ENCODE measurements around the gene UBE2E2. TPM values are rescaled to one million over a fixed set of nuclear protein-coding genes. Genes with fewer than 3 reads are reported as not detected.

The UBE2E2 gene
- polyA plus RNA-seq, 3 donors: 43.0 to 56.8 (median 53.0) TPM

DNA sequence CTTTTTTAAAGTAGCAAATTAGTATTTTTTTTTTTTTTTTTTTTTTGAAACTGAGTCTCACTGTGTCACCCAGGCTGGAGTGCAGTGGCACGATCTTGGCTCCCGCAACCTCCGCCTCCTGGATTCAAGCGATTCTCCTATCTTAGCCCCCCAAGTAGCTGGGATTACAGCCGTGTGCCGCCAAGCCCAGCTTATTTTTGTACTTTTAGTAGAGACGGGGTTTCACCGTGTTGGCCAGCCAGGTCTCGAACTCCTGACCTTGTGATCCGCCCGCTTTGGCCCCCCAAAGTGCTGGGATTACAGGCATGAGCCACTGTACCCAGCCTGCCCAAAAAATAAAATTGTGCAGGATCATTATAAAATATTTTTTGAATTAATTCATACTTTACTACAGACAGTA is 330.5 kb downstream of the UBE2E2 start:
- no peak for DNase-seq (ENCODE audit: extremely low read depth in 1 of 11, low read depth in 9 of 11, low spot score in 4 of 11)

DNA sequence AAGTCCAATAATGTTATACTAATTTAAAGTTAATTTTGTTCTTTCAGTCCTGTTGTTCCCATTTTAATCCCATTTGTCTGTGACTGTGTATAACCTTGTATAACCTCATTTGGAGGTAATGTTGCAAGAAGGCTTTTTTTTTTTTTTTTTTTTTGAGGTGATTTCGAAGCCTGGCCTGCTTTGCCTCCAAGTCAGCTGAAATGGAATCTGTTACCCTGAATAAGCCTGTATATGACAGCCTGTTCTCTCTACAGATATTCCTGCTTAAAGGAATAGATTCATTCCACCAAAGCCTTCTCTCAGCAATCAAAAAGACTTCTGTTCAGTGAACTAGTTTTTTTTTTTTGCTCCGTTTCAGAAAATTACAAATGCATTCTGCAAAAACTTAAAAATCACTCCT is 330.9 kb downstream of the UBE2E2 start:
- no peak for DNase-seq (ENCODE audit: extremely low read depth in 1 of 11, low read depth in 9 of 11, low spot score in 4 of 11)

- DNase-seq (ENCODE audit: extremely low read depth in 1 of 11, low read depth in 9 of 11, low spot score in 4 of 11): no peak
These were observed 334.0 kb downstream of the UBE2E2 start for GRCh38 chr3:23537101-23537551.

- DNase-seq (ENCODE audit: extremely low read depth in 1 of 11, low read depth in 9 of 11, low spot score in 4 of 11): no peak
These were observed 336.1 kb downstream of the UBE2E2 start for GRCh38 chr3:23539185-23539584.

- DNase-seq (ENCODE audit: extremely low read depth in 1 of 11, low read depth in 9 of 11, low spot score in 4 of 11): no peak
These were observed 337.5 kb downstream of the UBE2E2 start for GRCh38 chr3:23540600-23540999.

DNA sequence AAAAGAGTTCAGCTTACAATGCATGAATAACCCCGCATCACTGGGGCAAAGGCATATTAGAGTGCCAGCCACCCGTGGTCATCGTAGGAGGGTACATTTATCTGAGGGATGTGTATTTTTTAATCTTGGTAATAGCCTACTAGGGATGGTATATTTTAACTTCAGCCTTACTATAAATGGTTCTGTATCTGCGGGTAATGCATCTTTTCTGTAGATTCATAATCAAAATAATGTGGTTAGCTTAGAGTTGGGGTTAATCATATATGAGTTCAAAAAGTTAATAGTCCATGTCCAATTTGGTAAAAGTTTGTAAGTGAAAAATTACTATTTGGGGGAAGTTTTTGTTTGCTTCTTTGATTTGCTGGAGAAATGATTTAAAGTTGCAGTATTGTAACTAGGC is 339.0 kb downstream of the UBE2E2 start:
- no peak for DNase-seq (ENCODE audit: extremely low read depth in 1 of 11, low read depth in 9 of 11, low spot score in 4 of 11)

GRCh38 chr3:23546181-23546580 is 343.1 kb downstream of the UBE2E2 start:
- no peak for DNase-seq (ENCODE audit: extremely low read depth in 1 of 11, low read depth in 9 of 11, low spot score in 4 of 11)

DNA sequence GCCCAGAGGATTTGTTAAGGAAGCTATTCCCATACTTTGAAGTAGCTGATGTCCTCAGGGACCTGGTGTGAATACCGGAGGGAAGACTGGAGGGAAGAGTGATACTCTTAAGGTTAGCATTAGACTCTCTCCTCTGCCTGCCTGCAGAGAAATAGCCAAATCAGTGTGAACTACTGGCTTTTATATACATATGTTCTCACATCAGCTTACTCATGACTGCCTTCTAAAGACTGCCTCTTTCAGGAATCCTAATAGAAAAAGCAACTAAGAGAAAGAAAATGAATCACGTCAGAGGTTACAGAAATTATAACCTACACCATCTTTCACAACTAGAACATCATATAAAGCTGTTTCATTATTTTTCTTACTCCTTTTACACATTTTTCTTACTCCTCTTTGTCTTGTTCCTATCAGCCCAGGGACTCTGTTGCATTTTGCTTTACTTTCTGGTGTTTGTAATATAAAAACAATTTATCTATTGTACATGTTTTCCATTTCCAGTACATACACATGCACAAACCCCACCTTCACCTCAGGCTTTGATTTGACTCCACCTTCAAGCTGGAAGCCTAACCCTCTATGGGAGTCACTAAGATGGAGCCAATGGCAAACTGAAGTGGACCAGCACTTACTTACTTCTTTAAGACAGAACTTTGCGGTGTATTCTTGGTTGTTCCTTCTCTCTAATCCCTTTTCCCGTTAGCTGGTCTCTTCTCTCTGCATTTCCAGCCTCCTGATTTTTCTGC is 345.0 kb downstream of the UBE2E2 start:
- DNase-seq (ENCODE audit: extremely low read depth in 1 of 11, low read depth in 9 of 11, low spot score in 4 of 11): no peak

DNA sequence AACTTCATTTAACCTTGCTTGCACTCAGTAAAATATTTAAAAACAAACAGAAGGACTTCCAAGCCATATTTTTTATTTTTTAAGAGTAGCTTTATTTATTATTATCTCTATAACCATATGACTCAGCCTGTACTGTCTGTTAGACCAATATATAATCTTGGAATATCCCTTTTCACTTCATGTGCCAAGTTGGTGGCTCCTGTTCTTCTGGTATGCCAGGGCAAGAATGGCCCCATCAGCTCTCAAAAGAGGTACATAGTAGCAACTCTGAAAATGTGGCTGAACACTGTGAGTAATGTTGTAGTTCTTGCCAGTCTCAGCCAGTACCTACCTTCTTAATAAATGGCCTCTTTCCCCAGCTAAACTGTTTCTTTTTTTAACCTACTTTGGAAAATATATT is 345.6 kb downstream of the UBE2E2 start:
- DNase-seq (ENCODE audit: extremely low read depth in 1 of 11, low read depth in 9 of 11, low spot score in 4 of 11): no peak

- no peak for DNase-seq (ENCODE audit: extremely low read depth in 1 of 11, low read depth in 9 of 11, low spot score in 4 of 11)
These were observed 346.2 kb downstream of the UBE2E2 start for GRCh38 chr3:23549148-23549910.

DNA sequence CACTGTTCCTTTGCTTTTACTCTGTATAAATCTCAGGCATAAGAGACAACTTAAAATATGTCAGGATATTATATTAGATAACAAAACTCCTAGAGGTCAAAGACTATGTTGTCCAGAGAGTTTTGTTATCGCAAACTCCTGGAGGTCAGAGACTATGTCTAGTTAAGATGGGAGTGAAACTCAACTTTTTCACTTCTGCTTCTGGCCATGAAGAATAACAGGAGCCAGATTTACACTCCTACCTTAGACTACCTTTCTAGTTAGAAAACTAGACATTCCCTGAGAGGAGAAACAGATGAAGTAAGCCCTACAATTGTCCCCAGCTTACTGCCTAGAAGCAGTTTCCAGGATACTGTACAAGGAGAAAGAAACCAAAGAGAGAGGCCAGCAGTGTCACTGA is 347.3 kb downstream of the UBE2E2 start:
- DNase-seq (ENCODE audit: extremely low read depth in 1 of 11, low read depth in 9 of 11, low spot score in 4 of 11): no peak

DNA sequence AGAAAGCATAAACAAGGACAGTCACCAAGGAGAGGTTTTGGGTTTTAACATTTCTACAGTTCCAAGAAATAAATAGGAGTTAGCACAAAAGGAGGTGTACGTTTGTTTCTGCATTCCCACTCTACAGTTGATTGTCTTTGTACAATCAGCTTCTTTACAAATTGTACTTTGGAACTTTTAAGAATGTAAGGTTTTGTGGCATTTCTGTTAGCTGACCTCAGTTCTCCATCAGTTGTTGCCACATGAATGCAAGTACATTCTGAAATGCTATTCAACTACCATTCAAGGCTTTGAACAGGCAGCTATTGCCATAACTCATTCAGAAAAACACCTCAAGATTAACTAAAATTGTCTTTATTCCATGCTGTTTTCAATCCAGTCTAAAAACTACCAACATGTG is 349.4 kb downstream of the UBE2E2 start:
- no peak for DNase-seq (ENCODE audit: extremely low read depth in 1 of 11, low read depth in 9 of 11, low spot score in 4 of 11)

DNA sequence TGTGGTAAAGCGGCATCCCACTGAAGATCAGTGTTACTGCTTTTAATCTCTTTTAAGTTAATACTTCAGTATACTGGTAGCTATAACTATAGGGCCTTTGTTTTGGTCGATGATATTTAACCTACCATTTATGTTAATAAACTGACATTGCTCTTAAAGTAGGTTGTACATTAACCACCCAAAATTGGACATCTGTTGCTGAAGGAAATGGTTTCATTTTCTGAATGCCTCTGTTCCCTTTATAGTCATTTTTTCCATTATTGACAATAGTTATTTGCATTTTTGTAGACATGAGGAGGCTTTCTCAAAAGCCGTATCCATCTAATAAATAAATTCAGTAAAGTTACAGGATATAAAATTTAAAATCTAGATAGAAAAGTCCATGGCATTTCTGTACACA is 350.2 kb downstream of the UBE2E2 start:
- no peak for DNase-seq (ENCODE audit: extremely low read depth in 1 of 11, low read depth in 9 of 11, low spot score in 4 of 11)

DNA sequence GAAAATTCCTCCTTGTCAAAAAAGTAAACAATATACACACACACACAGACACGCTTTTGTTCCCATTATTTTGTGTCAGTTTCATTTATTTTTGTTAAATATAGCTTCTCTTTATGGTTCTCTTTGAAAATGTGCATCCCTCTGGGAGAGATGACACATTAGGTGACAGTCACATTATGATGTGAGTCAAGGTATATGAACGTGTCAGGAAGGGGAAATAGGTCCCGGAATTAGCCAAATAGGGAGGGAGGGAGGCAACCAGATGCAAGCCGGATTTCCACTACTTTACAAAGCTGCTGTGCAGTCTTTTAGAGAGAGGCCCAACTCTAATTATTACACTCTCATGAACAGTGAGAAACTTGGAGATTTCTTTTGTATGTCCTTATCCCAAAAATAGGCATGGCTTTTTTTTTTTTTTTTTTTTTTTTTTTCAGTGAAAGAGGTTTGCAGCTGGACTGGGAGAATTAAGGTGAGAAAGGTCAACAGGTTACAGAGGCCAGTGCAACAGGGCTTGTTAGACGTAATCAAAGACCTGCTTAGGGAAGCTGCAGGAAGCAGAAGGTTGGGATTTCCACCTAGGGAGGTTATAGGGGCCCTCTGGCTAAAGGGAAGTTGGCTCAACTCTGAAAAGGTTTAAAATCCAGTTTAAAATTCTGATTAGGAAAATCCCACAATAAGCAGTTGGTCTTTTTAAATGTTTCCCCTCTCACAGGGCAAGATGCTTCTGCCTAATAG is 362.1 kb downstream of the UBE2E2 start:
- DNase-seq (ENCODE audit: extremely low read depth in 1 of 11, low read depth in 9 of 11, low spot score in 4 of 11): no peak

DNA sequence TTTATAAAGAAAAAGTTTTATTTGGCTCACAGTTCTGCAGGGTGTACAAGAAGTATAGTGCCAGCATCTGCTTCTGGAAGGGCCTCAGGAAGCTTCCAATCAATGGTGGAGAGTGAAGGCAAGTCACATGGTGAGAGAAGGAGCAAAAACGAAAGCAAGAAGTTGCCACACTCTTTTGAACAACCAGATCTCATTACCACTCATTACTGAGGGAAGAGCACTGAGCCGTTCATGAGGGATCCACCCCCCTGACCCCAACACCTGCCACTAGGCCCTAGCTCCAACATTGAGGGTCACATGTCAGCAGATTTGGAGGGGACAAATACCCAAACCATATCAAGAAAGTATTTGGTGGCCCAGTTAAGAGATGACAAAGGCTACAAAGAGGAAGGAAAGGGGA is 363.4 kb downstream of the UBE2E2 start:
- no peak for DNase-seq (ENCODE audit: extremely low read depth in 1 of 11, low read depth in 9 of 11, low spot score in 4 of 11)

- DNase-seq (ENCODE audit: extremely low read depth in 1 of 11, low read depth in 9 of 11, low spot score in 4 of 11): no peak
These were observed 364.8 kb downstream of the UBE2E2 start for GRCh38 chr3:23567917-23568316.

DNA sequence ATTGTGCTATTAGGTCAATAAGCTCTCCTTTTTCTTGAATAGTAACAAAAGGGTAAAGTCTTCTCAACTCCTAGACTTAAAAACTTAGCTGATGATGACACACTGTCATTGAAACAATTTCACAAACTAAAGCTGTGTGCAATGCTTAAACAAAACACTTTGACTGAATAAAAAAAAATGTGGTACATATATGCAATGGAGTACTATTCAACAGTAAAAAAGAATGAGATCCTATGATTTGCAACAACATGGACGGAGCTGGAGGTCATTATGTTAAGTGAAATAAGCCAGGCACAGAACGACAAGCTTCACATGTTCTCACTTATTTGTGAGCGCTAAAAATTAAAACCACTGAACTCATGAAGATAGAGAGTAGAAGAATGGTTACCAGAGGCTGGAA is 370.7 kb downstream of the UBE2E2 start:
- DNase-seq (ENCODE audit: extremely low read depth in 1 of 11, low read depth in 9 of 11, low spot score in 4 of 11): no peak

DNA sequence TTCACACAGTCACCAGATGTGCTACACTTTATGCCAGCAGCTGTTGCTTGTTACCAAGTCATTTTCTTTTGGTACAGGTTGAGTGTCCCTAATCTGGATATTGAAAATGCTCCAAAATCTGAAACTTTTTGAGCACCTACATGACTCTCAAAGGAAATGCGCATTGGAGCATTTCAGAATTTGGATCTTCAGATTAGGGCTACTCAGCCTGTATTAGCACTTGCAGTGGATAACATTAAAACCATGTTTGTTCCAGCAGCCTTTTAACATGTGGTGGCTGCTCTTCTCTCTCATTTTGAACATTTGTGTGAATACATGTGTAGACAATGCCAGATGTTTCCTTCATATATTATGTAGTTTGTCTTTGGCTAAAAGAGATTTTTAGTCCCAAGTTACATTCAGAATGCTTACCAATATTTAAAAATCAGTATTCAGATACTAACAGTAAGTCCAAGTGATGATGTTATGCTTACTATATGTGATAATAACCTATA is 371.7 kb downstream of the UBE2E2 start:
- DNase-seq (ENCODE audit: extremely low read depth in 1 of 11, low read depth in 9 of 11, low spot score in 4 of 11): no peak

DNA sequence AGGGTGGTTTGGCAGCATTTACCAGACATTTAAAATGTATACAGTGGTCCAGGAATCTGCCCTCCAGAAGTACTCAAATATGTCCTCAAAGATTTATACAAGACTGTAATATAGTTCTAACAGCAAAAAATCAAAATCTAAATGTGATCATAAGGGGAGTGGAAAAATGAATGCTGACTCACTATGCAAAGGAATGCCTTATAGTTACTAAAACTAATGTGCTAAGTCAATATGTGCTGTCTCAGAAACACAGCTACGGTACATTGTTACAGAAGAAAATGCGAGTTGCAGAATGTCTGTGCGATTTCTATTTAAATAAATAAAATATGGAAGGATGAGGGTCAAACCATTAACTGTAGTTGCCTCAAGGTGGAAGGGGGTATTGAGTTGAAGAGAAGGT is 372.6 kb downstream of the UBE2E2 start:
- DNase-seq (ENCODE audit: extremely low read depth in 1 of 11, low read depth in 9 of 11, low spot score in 4 of 11): no peak

Measured in renal cortex interstitium (tissue), 11 donors.